PFSK-1 (cell line): ENCODE data around the gene SPAG4.

Experiments used
- POLR2AphosphoS5 ChIP-seq: IDR thresholded peaks from 2 replicates; pipeline ENCODE4 v1.6.1; 2012; ENCODE audit warnings: low read depth, mild to moderate bottlenecking, control low read depth, low read length, moderate library complexity
- REST ChIP-seq, 2 experiments: IDR thresholded peaks; 2 replicates each; pipeline versions ENCODE4 v1.6.1 to v1.8.0; 2011 to 2012; ENCODE audit warnings: low read depth in 2 of 2, low read length in 2 of 2, control low read depth in 1 of 2, inconsistent platforms in 1 of 2, mild to moderate bottlenecking in 1 of 2, moderate library complexity in 1 of 2; ENCODE audit not compliant: insufficient read depth in 1 of 2
- TAF1 ChIP-seq: IDR thresholded peaks from 2 replicates; pipeline ENCODE4 v1.6.1; 2012; ENCODE audit warnings: low read length, control low read depth, borderline replicate concordance; ENCODE audit not compliant: insufficient read depth

- TF ChIP-seq POLR2AphosphoS5 (no peak), TAF1 (no peak), REST (IDR thresholded peaks at IDR 0.05; ENCODE audit: insufficient read depth in 1 of 2, low read depth in 2 of 2, low read length in 2 of 2) (no peak)
These were observed 50.3 kb downstream of the SPAG4 start for GRCh38 chr20:35665949-35666288.
